GM12873 (cell line): Measurements from ENCODE around the gene SLC52A3.

Source experiments
- CTCF ChIP-seq: IDR thresholded peaks from 2 replicates; pipeline ENCODE4 v1.5.1; 2012; ENCODE audit warnings: low read depth, mild to moderate bottlenecking, moderate library complexity, low read length, control low read depth; ENCODE audit not compliant: insufficient read depth; ENCODE audit errors: missing control alignments

SLC52A3 gene

DNA sequence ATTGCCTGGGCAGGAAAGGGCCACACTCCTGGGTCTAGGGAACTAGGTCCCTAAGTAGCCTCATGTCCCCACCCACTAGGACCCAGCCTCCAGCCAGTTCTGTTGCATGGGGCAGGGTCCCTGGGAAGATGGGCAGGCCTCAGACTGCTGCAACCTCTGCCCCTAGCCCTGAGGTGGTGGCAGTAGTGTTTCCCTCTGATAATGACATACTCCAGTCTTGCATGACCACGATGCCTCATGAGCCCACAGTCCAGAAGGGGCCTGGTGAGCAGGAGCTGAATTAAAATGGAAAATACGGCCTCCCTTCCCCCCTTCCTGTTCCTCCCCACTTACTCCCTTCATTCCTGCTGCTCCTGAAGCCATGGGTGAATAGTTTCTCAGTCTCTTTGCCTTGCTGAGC lies 56.7 kb downstream of the SLC52A3 start:
- TF ChIP-seq CTCF: no peak

- TF ChIP-seq CTCF: no peak
These were observed 57.4 kb downstream of the SLC52A3 start for GRCh38 chr20:710780-711450.
